NCI-H187 treated with DMSO at 0.1 percent for 48 hours (cell line): ENCODE results near the gene MARCKS.

Source experiments
- DNase-seq: peaks from one replicate; lab custom pipeline; 2025; lab: John Stamatoyannopoulos, UW

MARCKS gene

GRCh38 chr6:113854531-113855499 is 2.3 kb upstream of the MARCKS start:
- DNase-seq: peak; percentile 77

GRCh38 chr6:113855500-113856374 is 1.4 kb upstream of the MARCKS start:
- peak; percentile 33 for DNase-seq

- DNase-seq: no peak
Observed at GRCh38 chr6:113856375-113856624, 845 bp upstream of the MARCKS start.

GRCh38 chr6:113857556-113858479 is 673 bp downstream of the MARCKS start:
- no peak for DNase-seq

DNA sequence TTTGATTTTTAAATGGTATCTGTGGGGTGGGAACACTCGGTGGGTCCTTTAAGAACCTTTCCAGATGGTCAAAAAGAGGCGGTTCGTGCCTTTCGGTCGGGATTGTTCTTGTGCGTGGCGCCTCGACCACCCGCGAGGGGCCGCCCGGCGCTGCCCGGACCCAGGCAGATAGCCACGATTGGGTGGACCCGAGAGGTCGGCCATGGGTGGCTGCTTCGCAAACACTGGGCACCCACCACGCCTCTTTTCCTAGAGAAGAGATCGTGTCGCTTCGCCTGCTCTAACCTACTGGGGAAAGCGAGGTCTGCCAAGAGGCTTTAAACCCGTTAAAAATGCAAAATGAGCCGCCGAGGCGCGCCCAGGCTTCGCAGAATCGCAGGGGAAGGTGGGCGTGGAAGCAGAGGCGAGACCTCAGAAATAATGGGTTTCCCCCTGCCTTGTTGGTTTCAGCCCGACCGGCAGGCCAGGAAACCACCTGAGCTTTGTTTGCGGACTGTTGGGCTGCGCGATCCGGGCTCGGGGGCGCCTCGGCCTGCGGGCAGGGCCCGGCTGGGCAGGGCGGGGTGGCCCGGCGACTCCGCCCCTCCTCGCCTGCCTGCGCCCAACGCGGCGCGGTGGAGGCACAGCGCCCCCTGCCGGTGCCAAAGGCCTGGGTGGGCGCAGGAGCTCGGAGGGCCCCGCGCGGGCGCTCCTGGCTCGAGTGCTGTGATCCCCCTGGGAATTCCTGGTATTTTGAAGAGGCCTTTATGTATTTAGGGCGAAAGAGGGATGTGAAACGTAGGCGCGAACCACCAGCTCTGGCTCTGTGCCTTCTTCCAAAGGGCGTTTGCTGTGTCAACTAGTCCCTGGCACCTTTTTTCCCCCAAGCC is 1.6 kb downstream of the MARCKS start:
- DNase-seq: peak; percentile 58

DNA sequence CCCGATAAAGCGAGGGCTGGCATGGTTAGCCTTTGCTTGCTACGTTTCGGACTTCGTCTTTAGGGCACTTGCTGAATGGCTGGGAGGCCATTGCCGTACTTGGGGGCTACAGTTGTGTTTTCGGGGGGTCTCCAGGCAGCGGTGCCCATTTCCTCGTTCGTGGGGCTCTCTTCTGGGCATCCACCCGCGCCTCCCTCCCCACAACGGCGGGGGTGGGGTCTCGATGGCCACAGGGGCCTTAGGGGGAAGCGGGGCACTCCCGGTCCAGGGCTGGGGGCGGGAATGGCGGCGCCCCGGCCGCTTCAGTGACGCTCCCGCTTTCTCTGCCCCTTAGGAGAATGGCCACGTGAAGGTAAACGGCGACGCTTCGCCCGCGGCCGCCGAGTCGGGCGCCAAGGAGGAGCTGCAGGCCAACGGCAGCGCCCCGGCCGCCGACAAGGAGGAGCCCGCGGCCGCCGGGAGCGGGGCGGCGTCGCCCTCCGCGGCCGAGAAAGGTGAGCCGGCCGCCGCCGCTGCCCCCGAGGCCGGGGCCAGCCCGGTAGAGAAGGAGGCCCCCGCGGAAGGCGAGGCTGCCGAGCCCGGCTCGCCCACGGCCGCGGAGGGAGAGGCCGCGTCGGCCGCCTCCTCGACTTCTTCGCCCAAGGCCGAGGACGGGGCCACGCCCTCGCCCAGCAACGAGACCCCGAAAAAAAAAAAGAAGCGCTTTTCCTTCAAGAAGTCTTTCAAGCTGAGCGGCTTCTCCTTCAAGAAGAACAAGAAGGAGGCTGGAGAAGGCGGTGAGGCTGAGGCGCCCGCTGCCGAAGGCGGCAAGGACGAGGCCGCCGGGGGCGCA is 2.4 kb downstream of the MARCKS start:
- DNase-seq: no peak

- DNase-seq: no peak
Observed at GRCh38 chr6:113860181-113860955, 3.2 kb downstream of the MARCKS start.

GRCh38 chr6:113862112-113862511 is 5.0 kb downstream of the MARCKS start:
- DNase-seq: no peak

GRCh38 chr6:113870917-113871316 is 13.8 kb downstream of the MARCKS start:
- no peak for DNase-seq

- DNase-seq: no peak
Observed at GRCh38 chr6:113871975-113872374, 14.8 kb downstream of the MARCKS start.

DNA sequence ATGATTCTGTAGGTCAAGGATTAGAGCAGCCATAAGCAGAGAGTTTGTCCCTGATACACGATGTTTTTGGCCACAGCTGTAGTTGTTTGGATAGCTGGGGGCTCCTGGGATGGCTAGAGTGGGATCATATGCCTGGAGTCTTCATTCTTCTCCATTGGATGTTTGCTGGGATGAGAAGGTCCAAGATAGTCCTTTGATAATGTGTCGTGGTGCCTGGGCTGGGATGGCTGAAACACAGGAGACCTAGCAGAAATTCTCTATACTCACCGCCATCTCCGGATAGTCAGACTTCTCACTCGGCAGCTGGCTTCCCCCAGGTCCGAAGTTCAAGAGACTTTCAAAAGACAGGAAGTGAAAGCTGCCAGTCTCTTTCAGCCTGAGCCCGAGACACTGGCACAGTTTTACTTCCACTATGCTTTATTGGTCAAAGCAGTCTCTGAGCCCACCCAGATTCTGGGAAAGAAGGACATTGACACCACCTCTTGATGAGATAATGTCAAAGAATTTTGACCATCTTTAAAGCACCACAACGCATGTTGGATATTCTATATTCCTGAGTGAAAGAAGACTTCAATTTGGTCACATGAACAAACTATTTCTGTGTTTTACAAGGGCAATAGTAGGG is 16.0 kb downstream of the MARCKS start:
- DNase-seq: no peak

DNA sequence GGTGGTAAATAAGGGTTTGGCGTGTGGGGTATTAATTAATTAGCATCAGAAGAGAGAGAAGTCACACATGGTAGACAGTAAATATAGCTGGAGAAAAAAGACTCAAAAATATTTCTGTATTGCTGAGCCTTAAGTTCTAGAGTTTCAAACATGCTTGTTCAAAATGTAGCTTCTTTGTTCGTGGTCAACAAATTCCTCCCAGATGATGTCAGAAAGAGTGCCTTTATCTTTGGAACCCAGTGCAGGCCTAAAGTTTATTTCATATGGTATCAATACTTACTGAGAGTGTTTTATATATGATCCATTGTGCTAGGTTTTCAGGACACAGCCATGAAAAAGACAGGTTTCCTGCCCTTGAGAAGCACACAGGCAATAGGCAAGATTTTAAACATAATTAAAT is 18.3 kb downstream of the MARCKS start:
- no peak for DNase-seq

DNA sequence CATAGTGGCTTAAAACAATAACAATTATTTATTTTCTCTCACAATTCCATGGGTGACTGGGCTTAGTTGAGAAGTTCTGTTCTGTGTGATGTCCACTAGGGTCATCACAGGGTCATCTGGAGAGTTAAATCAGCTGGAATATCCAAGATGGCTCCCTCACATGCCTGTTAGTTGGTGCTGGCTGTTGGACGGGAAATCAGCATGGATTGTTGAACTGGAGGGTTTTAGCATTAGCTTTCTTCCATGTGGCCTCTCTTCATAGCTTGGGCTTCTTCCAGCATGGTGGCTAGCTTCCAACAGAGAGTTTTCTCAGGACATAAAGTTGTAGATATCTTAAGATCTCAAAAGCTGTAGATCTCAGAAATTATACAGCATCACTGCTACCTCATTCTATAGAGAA is 19.6 kb downstream of the MARCKS start:
- DNase-seq: no peak

DNA sequence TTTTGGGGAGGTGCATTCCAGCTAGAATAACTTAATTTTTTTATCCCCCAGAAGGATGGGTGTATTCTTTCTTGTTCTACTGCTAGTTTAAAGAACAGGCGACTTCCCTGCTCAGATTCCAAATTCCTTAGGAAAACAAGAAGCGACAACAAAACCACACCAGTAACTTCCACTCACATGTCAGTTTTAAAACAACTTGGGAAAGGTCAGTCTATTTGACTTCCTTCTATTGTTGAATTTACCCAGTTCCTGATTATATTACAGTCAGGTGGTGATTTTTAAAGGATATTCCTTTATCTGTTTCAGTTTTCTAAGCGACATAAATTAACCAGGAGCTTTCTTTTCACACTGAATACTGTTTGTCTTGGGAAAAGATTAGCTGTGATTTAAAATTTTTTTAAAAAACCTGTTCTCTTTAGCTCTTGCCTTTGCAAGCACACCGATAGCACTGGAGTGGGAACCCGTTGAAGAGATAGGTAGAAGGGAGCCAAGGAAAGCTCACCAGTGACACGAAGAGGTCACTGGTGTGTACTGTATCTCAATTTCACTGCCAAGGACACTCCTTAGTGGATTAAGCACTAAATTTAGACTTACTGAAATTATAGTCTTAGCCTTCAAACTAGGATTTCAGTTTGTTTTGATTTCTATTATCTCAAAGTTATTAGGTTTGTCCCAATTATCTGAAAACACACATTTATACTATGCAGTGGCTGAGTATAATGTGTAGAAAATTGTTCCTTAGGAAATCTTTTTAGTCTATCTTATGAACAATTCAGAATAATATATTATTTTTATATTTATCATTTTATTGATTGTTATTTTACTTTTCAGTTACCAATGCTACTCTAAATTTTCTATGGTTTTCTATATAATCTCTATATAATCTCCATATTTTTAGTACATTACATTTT is 22.3 kb downstream of the MARCKS start:
- DNase-seq: peak; percentile 57

DNA sequence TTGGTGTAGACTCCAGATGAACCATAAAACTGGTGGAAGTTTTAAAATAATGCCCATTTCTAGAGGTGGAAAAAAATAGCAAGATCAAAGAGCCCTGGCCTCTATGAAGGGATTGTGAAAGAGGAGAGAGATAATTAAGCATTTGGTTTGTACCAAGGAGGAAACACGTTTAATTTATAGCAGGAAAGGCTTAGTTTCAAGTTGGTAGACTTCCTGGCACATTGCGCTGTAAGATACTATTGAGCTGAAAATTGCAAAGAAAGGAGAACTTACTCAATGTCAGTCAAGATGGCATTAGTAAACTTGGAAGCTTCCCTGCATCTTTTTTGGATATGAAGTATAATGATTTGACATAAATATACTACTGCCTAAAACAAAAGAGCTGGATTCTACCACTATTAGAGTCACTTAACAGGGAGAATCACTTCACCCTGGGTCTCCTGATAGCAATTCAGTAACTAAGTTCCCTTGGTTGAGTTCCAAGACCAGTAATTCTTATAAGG is 24.4 kb downstream of the MARCKS start:
- DNase-seq: no peak

DNA sequence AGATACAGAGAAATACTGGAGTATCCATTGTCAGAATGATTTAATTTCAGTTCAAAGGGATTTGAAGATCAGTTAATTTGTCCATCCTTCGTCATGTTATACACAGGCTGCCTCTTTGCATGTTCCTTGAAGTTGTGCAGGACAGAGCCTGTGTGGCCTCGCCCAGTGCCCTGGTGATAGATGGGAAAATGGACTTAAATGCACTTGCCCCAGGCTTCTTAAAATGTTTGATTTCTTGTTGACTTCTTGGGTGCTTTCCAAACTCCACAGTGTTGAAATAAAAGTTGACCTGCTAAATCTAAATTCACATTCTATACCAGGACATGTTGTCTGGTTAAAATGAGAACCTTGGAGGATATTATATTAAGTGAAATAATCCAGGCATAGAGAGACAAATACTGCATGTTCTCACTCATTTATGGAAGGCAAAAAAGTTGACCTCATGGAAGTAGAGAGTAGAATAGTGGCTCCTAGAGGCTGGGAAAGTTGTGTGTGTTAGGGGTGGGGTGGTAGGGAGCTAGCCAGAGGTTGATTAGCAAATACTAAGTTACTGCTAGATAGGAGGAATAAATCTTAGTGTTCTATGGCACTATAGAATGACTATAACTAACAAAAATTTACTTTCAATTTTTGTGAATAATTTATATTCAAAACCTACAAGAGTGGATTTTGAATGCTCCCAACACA is 25.3 kb downstream of the MARCKS start:
- DNase-seq: no peak

DNA sequence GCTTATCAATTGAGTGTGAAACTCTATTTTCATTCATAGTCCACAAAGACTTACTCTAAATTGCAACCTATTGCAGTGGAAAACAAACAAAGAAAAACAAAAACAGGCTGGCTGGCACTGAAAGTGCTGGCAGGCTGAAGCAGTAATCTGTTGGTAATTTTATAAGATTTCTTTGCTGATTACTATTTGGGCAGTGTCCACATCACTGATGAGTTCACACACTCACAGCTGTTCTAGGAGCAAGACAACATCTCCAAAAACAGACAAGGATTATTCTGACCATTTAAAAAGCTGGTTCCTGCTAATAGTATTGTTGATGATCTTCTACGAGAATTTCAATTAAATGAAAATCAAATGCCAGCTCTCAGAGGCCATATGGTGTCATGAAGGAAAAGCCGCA is 26.9 kb downstream of the MARCKS start:
- no peak for DNase-seq
